WTC11 (cell line): ENCODE measurements around the gene GTF2H4. TPM values are rescaled to one million over a fixed set of nuclear protein-coding genes. Genes with fewer than 3 reads are reported as not detected.

Source experiments
- ATAC-seq: fragments of 200-7000 bp; cut with Tn5 transposase; 2 replicates; pipeline ENCODE4 v1.10.0; 2021; ENCODE audit warnings: mild to moderate bottlenecking, moderate library complexity
- CTCF ChIA-PET: fragments of 300-600 bp; sonication (Branson Sonifier 250); formaldehyde crosslinking; loops from one replicate; lab custom pipeline; 2021; ENCODE audit warnings: antibody characterized with exemption; lab: Charles Lee
- POLR2A ChIA-PET: fragments of 350-600 bp; sonication (Branson Sonifier 250); formaldehyde crosslinking; loops from one replicate; lab custom pipeline; 2021; ENCODE audit warnings: antibody characterized with exemption; lab: Charles Lee
- DNase-seq: peaks from one replicate; pipeline ENCODE4 v3.0.0; 2021; ENCODE audit warnings: low spot score
- H3K27ac Mint-ChIP-seq: 2 replicates; pipeline ENCODE4 v1.8.0; 2021; ENCODE audit warnings: mixed read lengths
- H3K27me3 Mint-ChIP-seq: 2 replicates; pipeline ENCODE4 v1.8.0; 2021; ENCODE audit warnings: low read depth, mild to moderate bottlenecking, moderate library complexity, mixed read lengths
- H3K36me3 Mint-ChIP-seq: 2 replicates; pipeline ENCODE4 v1.8.0; 2021; ENCODE audit warnings: mixed read lengths
- H3K4me1 Mint-ChIP-seq: 2 replicates; pipeline ENCODE4 v1.8.0; 2022; ENCODE audit warnings: mixed read lengths
- H3K4me3 Mint-ChIP-seq: 2 replicates; pipeline ENCODE4 v1.8.0; 2021; ENCODE audit warnings: mild to moderate bottlenecking, moderate library complexity, mixed read lengths
- H3K9me3 Mint-ChIP-seq: 2 replicates; pipeline ENCODE4 v1.8.0; 2021; ENCODE audit warnings: mixed read lengths
- ARID4B ChIP-seq: sonication (generic); formaldehyde crosslinking; IDR thresholded peaks from 2 replicates; pipeline ENCODE4 v1.8.0; 2023; ENCODE audit warnings: missing genetic modification reagents, mild to moderate bottlenecking, borderline replicate concordance
- ATF1 ChIP-seq: sonication (generic); formaldehyde crosslinking; IDR thresholded peaks from 2 replicates; pipeline ENCODE4 v1.8.1; 2023; ENCODE audit warnings: mild to moderate bottlenecking, moderate library complexity, missing genetic modification reagents
- ATF3 ChIP-seq: sonication (generic); formaldehyde crosslinking; conservative IDR thresholded peaks from 2 replicates; pipeline ENCODE4 v1.8.1; 2022; ENCODE audit warnings: mild to moderate bottlenecking, missing genetic modification reagents
- CBFB ChIP-seq: sonication (generic); formaldehyde crosslinking; IDR thresholded peaks from 2 replicates; pipeline ENCODE4 v1.8.1; 2022; ENCODE audit warnings: mild to moderate bottlenecking, low read depth, missing genetic modification reagents
- CDX4 ChIP-seq: fragments of 250-450 bp; sonication (Bioruptor Pico); IDR thresholded peaks from 2 replicates; pipeline ENCODE4 v1.9.0; 2021; ENCODE audit warnings: moderate library complexity, mild to moderate bottlenecking, inconsistent platforms, borderline replicate concordance
- CTCF ChIP-seq: fragments of 200-600 bp; IDR thresholded peaks from 2 replicates; pipeline ENCODE4 v1.8.0; 2022; ENCODE audit warnings: antibody characterized with exemption
- E2F4 ChIP-seq: sonication (generic); formaldehyde crosslinking; IDR thresholded peaks from 2 replicates; pipeline ENCODE4 v1.8.1; 2022; ENCODE audit warnings: low read depth, mild to moderate bottlenecking, moderate library complexity, missing genetic modification reagents, borderline replicate concordance
- E2F5 ChIP-seq: sonication (generic); formaldehyde crosslinking; IDR thresholded peaks from 2 replicates; pipeline ENCODE4 v1.8.1; 2022; ENCODE audit warnings: mild to moderate bottlenecking, moderate library complexity, missing genetic modification reagents
- ELF4 ChIP-seq: sonication (generic); formaldehyde crosslinking; IDR thresholded peaks from 2 replicates; pipeline ENCODE4 v1.8.1; 2022; ENCODE audit warnings: low read depth, mild to moderate bottlenecking, moderate library complexity, missing genetic modification reagents
- FOXP4 ChIP-seq: sonication (generic); formaldehyde crosslinking; IDR thresholded peaks from 2 replicates; pipeline ENCODE4 v1.8.0; 2022; ENCODE audit warnings: mild to moderate bottlenecking, missing genetic modification reagents
- JAZF1 ChIP-seq: fragments of 250-450 bp; sonication (Bioruptor Pico); IDR thresholded peaks from 2 replicates; pipeline ENCODE4 v1.9.0; 2021; ENCODE audit warnings: moderate library complexity, mild to moderate bottlenecking, inconsistent platforms
- MLX ChIP-seq: sonication (generic); formaldehyde crosslinking; IDR thresholded peaks from 2 replicates; pipeline ENCODE4 v1.8.1; 2023; ENCODE audit warnings: mild to moderate bottlenecking, missing genetic modification reagents, moderate library complexity
- MYBL2 ChIP-seq: sonication (generic); formaldehyde crosslinking; IDR thresholded peaks from 2 replicates; pipeline ENCODE4 v1.8.1; 2023; ENCODE audit warnings: mild to moderate bottlenecking, moderate library complexity, missing genetic modification reagents
- NFE2L1 ChIP-seq: sonication (generic); formaldehyde crosslinking; IDR thresholded peaks from 2 replicates; pipeline ENCODE4 v1.8.1; 2023; ENCODE audit warnings: missing genetic modification reagents
- TEAD4 ChIP-seq: sonication (generic); formaldehyde crosslinking; IDR thresholded peaks from 2 replicates; pipeline ENCODE4 v1.8.0; 2022; ENCODE audit warnings: mild to moderate bottlenecking, missing genetic modification reagents
- TP53 ChIP-seq: sonication (generic); formaldehyde crosslinking; IDR thresholded peaks from 2 replicates; pipeline ENCODE4 v1.8.1; 2023; ENCODE audit warnings: mild to moderate bottlenecking, missing genetic modification reagents
- ZNF121 ChIP-seq: sonication (generic); formaldehyde crosslinking; IDR thresholded peaks from 2 replicates; pipeline ENCODE4 v1.8.0; 2023; ENCODE audit warnings: missing genetic modification reagents
- ZNF281 ChIP-seq: sonication (generic); formaldehyde crosslinking; IDR thresholded peaks from 2 replicates; pipeline ENCODE4 v1.8.0; 2023; ENCODE audit warnings: mild to moderate bottlenecking, missing genetic modification reagents
- ZNF317 ChIP-seq: sonication (generic); formaldehyde crosslinking; IDR thresholded peaks from 2 replicates; pipeline ENCODE4 v1.8.1; 2023; ENCODE audit warnings: low read depth, mild to moderate bottlenecking, moderate library complexity, missing genetic modification reagents, borderline replicate concordance
- ZNF423 ChIP-seq: fragments of 250-450 bp; sonication (Bioruptor Pico); IDR thresholded peaks from 2 replicates; pipeline ENCODE4 v2.1.2; 2022; ENCODE audit warnings: mild to moderate bottlenecking, moderate library complexity
- total RNA-seq: library from RNA; stranded (reverse); gene quantifications from 3 replicates; pipeline ENCODE4 v1.2.3, GENCODE V29; 2021

The GTF2H4 gene
- total RNA-seq, 1 experiment from 2014 or later, result 49.2 TPM

GRCh38 chr6:30895343-30895742, 12.7 kb upstream of the GTF2H4 start:
- Mint-ChIP-seq H3K4me1 (peaks cover 8% of the 10 kb centered on the region), H3K4me3 (no peak overlapping the region), H3K27me3 (no peaks in the 10 kb centered on the region), H3K9me3 (no peaks in the 10 kb centered on the region), H3K36me3 (peaks cover 67% of the 10 kb centered on the region), H3K27ac (no peak overlapping the region)
- ATAC-seq (peak; percentile 17; the same call in 1 of the 2 replicates), DNase-seq (no peak)
- CTCF ChIA-PET, result interaction anchor here (0.9 to 1.6 kb wide), 5 partner anchors 9 to 184 kb away, joined by 3 to 9 read pairs (median 4); partner anchors contain the start of gene VARS2
- POLR2A ChIA-PET, result no interaction called here
- TF ChIP-seq ZNF317 (CRISPR knock-in tag), result no peak
- no peak for TF ChIP-seq ZNF281 (CRISPR knock-in tag)
- no peak for TF ChIP-seq JAZF1 (CRISPR knock-in tag)
- TF ChIP-seq CBFB, result no peak
- TF ChIP-seq ATF1 (CRISPR knock-in tag), result no peak
- no peak for TF ChIP-seq TP53 (CRISPR knock-in tag)
- no peak for TF ChIP-seq ARID4B (CRISPR knock-in tag)
- no peak for TF ChIP-seq ELF4 (CRISPR knock-in tag)
- no peak for TF ChIP-seq NFE2L1 (CRISPR knock-in tag)
- TF ChIP-seq ZNF423, result no peak
- TF ChIP-seq E2F5, result no peak
- TF ChIP-seq ZNF121 (CRISPR knock-in tag), result no peak
- TF ChIP-seq FOXP4 (CRISPR knock-in tag), result no peak
- no peak for TF ChIP-seq ATF3 (CRISPR knock-in tag)

- ChIA-PET POLR2A (no interaction called here), CTCF (interaction anchor here (1.2 to 1.6 kb wide), 3 partner anchors 10 to 69 kb away, joined by 4 to 9 read pairs (median 4); no protein-coding TSS in a partner anchor)
- DNase-seq (no peak), ATAC-seq (no peak)
- Mint-ChIP-seq H3K4me3 (no peak overlapping the region), H3K27me3 (no peaks in the 10 kb centered on the region), H3K9me3 (no peaks in the 10 kb centered on the region), H3K36me3 (peaks cover 58% of the 10 kb centered on the region), H3K27ac (no peak overlapping the region), H3K4me1 (peaks cover 6% of the 10 kb centered on the region)
- TF ChIP-seq MLX (CRISPR knock-in tag), result no peak
- no peak for TF ChIP-seq TEAD4
- no peak for TF ChIP-seq MYBL2 (CRISPR knock-in tag)
- no peak for TF ChIP-seq CTCF
- TF ChIP-seq CDX4 (CRISPR knock-in tag), result no peak
- no peak for TF ChIP-seq E2F4 (CRISPR knock-in tag)
Measured at GRCh38 chr6:30896541-30896940, 11.5 kb upstream of the GTF2H4 start.
